Colonic mucosa (tissue), 4 donors: ENCODE measurements around the gene PDSS2. TPM values are rescaled to one million over a fixed set of nuclear protein-coding genes. Genes with fewer than 3 reads are reported as not detected.

Experiments used
- DNase-seq: peaks from one replicate; pipeline ENCODE4 v3.0.0-alpha.2; 2020
- H3K27ac ChIP-seq: fragments of 200-600 bp; one replicate; pipeline ENCODE4 v1.8.0; 2021
- H3K27me3 ChIP-seq: fragments of 200-600 bp; one replicate; pipeline ENCODE4 v1.8.0; 2021
- H3K36me3 ChIP-seq: fragments of 200-600 bp; one replicate; pipeline ENCODE4 v1.8.0; 2021
- H3K4me1 ChIP-seq: fragments of 200-600 bp; one replicate; pipeline ENCODE4 v1.8.0; 2021; ENCODE audit warnings: mild to moderate bottlenecking
- H3K4me3 ChIP-seq: fragments of 200-600 bp; one replicate; pipeline ENCODE4 v1.8.0; 2021
- H3K9ac ChIP-seq, 2 donors: one replicate each; pipeline ENCODE4 v1.7.0; 2013; ENCODE audit warnings: control low read depth in 2 of 2, low read depth in 2 of 2, low read length in 2 of 2
- H3K9me3 ChIP-seq: fragments of 200-600 bp; one replicate; pipeline ENCODE4 v1.8.0; 2021
- intact Hi-C: fragments of 100-400 bp; cut with DNase I; formaldehyde crosslinking; loops from one replicate; pipeline ENCODE4 v1.14.1; 2022
- total RNA-seq, 2 donors: library from RNA; stranded (reverse); fragmentation: NEBNext Ultra II Directional in 1 of 2; extraction: Animal tissue kit (Norgen Biotek cat#: 25700) in 1 of 2; gene quantifications; one replicate each; pipeline ENCODE4 v1.2.1, GENCODE V29; 2021
- TF ChIP-seq, protein P1 (sequence below): fragments of 200-600 bp; IDR thresholded peaks from one replicate; pipeline ENCODE4 v1.8.0; 2022; ENCODE audit warnings: antibody characterized with exemption, mild to moderate bottlenecking
- donor health status: healthy.
- donor health status: DM: no; HTN: no; CAD: no.
- donor health status: DM: no; HTN: no; CAD: no.

PDSS2 gene
- total RNA-seq, 2 donors from 2014 or later: 26.3 to 35.7 TPM

DNA sequence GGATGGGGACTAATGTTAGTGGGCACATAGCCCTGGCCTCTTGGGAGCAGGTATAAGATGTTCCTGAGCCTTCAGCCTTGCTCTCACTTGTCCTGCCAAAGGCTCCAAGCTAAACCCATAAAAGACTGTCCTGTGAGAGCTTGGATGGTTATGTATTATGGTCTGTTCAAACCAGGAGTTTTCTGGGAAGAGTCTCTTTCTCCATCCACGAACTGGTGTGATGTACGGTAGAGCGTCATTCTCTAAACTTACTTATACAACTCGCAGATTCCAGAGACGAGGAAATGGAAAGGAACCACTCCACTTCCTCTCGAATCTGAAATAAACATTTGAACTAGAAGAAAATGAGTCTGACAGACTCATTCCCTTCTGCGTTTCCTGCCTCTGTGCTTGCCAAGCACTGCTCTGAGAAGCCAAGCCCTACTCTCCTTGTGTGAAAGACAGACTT lies 35.9 kb upstream of the PDSS2 start:
- DNase-seq: no peak
- Histone ChIP-seq H3K4me1 (peaks cover 4% of the 10 kb centered on the region), H3K4me3 (no peak overlapping the region), H3K9me3 (no peaks in the 10 kb centered on the region), H3K36me3 (no peaks in the 10 kb centered on the region), H3K27ac (peak overlapping the region; percentile 23), H3K27me3 (peaks cover 20% of the 10 kb centered on the region), H3K9ac (no peak overlapping the region)
- intact Hi-C loops: no loop called here
- TF ChIP-seq, protein P1, sequence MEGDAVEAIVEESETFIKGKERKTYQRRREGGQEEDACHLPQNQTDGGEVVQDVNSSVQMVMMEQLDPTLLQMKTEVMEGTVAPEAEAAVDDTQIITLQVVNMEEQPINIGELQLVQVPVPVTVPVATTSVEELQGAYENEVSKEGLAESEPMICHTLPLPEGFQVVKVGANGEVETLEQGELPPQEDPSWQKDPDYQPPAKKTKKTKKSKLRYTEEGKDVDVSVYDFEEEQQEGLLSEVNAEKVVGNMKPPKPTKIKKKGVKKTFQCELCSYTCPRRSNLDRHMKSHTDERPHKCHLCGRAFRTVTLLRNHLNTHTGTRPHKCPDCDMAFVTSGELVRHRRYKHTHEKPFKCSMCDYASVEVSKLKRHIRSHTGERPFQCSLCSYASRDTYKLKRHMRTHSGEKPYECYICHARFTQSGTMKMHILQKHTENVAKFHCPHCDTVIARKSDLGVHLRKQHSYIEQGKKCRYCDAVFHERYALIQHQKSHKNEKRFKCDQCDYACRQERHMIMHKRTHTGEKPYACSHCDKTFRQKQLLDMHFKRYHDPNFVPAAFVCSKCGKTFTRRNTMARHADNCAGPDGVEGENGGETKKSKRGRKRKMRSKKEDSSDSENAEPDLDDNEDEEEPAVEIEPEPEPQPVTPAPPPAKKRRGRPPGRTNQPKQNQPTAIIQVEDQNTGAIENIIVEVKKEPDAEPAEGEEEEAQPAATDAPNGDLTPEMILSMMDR: no peak

DNA sequence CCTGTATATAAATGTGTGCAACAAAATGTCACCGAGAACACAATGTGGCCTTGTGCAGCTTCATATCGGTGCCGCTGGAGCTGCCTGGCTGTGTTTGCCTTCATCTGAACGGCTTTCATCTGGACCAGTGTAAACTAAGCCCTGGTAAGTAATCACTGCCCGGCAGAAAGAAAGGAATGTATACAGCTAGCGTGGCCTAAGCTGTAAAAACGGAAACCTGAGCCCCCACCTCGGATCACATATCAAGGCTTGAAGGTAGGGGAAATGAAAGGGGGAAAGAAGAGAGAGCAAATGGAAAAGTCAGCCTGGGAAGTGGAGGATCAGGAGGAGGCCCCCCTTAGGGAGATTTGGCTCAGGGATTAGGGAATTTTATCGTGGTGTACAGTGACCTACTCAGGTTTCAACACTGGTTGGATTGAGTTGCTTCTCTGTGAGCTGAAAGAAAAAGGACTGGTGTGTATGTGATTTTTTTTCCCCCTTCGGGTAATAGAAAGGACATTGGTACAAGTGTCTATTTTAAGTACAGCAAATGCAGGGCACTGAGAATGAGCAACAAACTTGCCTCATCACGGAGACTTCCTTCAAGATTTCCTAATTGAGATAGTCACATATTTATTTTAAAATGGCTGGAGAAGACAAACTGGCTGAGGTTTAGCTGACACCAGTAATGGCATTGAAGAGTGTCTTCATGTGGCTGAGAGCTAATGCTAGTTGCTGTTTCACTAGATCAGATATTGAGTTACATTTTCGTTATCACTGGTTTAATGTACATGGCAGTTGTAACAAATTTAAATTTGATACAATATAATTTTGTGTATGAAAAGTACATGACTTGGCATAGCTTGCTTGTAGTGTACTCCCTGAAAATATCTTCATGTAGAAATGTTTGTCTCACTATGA lies 34.0 kb upstream of the PDSS2 start:
- peaks cover 11% of the 10 kb centered on the region for H3K4me1 ChIP-seq
- H3K4me3 ChIP-seq: no peak overlapping the region
- intact Hi-C loops: no loop called here
- DNase-seq: no peak
- H3K36me3 ChIP-seq: no peaks in the 10 kb centered on the region
- H3K9ac ChIP-seq: no peak overlapping the region
- TF ChIP-seq, protein P1: no peak
- peak overlapping the region; percentile 36 for H3K27ac ChIP-seq
- H3K9me3 ChIP-seq: no peaks in the 10 kb centered on the region
- peaks cover 33% of the 10 kb centered on the region for H3K27me3 ChIP-seq

DNA sequence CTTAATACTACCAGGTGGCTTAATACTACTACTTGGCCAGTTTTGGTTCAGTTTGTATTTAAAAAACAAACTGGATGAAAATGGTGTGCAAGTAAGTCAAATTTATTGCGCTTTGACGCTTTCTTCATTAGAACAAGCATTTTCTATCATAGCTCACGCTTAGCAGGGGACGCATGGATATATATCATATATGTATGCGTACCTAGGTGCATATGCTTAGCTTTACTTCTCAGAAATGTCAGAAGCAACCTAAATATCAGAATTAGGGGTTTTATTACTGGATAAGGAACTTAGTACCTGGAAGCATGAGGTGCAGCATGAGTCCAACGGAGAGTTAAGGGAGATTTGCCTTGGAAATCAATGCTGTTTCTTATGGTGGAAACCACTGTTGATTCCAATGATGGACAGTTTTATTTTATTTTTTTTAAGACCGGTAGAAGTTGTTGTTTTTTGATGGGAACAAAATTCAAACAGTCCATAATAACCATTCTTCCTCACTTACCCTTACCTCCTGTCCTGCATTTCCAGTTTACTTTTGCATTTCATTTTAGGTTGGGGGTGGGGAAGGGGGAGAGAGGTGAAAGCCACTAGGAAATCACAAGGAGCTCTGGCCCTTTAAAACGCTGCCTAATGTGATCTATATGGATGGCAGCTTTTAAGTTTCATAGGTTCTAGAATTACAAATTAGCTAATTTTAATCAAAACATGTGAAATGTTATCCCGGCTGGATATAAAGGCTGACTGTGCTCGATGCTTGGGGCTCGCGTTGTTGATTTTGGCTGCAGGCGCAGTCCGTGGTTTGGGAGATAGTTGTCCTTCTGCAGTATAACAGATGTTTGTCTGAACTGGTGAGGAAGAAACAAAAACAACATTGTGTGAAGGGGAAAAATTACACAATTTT lies 32.6 kb upstream of the PDSS2 start:
- H3K4me1 ChIP-seq: peaks cover 11% of the 10 kb centered on the region
- intact Hi-C loops: no loop called here
- H3K27ac ChIP-seq: no peak overlapping the region
- no peaks in the 10 kb centered on the region for H3K36me3 ChIP-seq
- no peak overlapping the region for H3K9ac ChIP-seq
- DNase-seq: no peak
- TF ChIP-seq, protein P1: no peak
- H3K4me3 ChIP-seq: peak overlapping the region; percentile 59
- H3K27me3 ChIP-seq: peaks cover 39% of the 10 kb centered on the region
- no peaks in the 10 kb centered on the region for H3K9me3 ChIP-seq

DNA sequence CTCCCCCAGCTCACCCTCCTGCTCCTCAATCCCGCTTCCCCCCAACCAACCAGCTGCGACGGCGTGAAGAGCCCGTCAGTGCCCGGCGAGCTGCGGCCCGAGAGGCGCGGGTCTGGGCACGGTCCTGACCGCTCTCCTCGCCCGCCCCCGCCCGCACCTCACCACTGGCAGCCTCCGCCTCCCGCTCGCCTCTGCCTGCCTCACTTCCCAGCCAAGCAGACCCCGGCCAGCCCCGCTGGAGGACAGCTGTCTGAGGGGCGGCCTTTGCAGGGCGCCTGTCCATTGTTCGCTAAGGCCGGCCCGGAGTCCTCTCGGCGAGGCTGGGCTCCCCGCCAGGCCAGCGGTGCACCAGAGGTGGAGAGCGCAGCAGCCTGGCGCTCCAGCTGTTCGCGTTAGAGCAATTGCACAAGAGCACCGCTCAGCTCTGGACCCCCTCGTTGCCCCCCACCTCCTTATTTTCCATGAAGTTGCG lies 31.8 kb upstream of the PDSS2 start:
- TF ChIP-seq, protein P1: no peak
- peak overlapping the region; percentile 59 for H3K4me3 ChIP-seq

DNA sequence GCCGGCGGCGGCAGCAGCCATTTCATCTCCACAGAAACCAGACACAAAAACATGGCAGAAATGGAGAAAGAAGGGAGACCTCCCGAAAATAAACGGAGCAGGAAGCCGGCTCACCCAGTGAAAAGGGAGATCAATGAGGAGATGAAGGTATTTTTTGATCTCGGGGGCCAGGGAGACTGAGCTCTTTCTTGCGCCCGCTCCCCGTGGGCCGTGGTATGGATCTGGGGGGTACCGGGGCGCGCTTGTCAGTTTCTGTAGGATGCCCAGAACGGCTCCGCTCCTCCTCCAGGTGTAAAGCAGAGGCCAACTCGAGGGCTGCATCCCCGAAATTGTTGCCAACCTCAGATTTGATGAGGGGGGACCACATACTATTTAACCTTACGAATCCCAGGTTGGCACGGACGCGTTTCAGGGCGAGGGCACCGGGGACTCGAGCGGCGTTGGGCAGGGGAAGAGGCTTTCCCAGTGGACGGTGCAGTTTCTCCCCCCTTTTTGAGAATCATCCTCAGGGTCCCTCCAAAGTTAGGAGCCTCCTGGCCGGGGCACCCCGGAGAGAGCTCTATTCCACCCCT lies 31.3 kb upstream of the PDSS2 start:
- no peak for DNase-seq
- Histone ChIP-seq H3K4me3 (peak overlapping the region; percentile 59), H3K36me3 (no peaks in the 10 kb centered on the region), H3K9me3 (no peaks in the 10 kb centered on the region), H3K9ac (peak overlapping the region; percentile 46 to 55), H3K27ac (peak overlapping the region; percentile 73), H3K4me1 (peaks cover 11% of the 10 kb centered on the region), H3K27me3 (peaks cover 39% of the 10 kb centered on the region)
- intact Hi-C loops: no loop called here
- TF ChIP-seq, protein P1: no peak

More for the DNA sequence above, 31.8 kb upstream of the PDSS2 start:
- Histone ChIP-seq H3K9ac (peak overlapping the region; percentile 46 to 55), H3K9me3 (no peaks in the 10 kb centered on the region), H3K36me3 (no peaks in the 10 kb centered on the region), H3K4me1 (peaks cover 11% of the 10 kb centered on the region), H3K27ac (no peak overlapping the region), H3K27me3 (peaks cover 39% of the 10 kb centered on the region)
- peak; percentile 32 for DNase-seq
- intact Hi-C loops: no loop called here
